NCI-H748 (cell line): ENCODE data around the gene DMD.
A peak's percentile ranks its signal among the peaks of the same experiment; 100 is the strongest.
"Not testable (repeated sequence)": the region's sequence is repeated elsewhere in the genome, so short reads cannot be mapped to it uniquely, and the experiment has no call there.

ENCODE experiments used
- DNase-seq: peaks from one replicate; lab custom pipeline; 2025; ENCODE audit not compliant: unreplicated experiment; lab: John Stamatoyannopoulos, UW

Gene DMD

GRCh38 chrX:32644476-32645245, 566.7 kb downstream of the DMD start:
- no peak for DNase-seq

- DNase-seq = no peak
Observed at GRCh38 chrX:32642283-32642682, 569.1 kb downstream of the DMD start.

- no peak for DNase-seq
Observed at GRCh38 chrX:32618154-32618553, 593.2 kb downstream of the DMD start.

- no peak for DNase-seq
Observed at GRCh38 chrX:32614707-32615106, 596.6 kb downstream of the DMD start.

GRCh38 chrX:32599156-32599555, 612.2 kb downstream of the DMD start:
- no peak for DNase-seq

- DNase-seq = no peak
Observed at GRCh38 chrX:32598707-32599106, 612.6 kb downstream of the DMD start.

- DNase-seq = no peak
Observed at GRCh38 chrX:32597777-32598176, 613.6 kb downstream of the DMD start.

- no peak for DNase-seq
Observed at GRCh38 chrX:32592786-32593185, 618.6 kb downstream of the DMD start.

GRCh38 chrX:32591589-32591988, 619.8 kb downstream of the DMD start:
- DNase-seq = no peak

- no peak for DNase-seq
Observed at GRCh38 chrX:32582729-32583128, 628.6 kb downstream of the DMD start.

GRCh38 chrX:32576885-32577284, 634.5 kb downstream of the DMD start:
- no peak for DNase-seq

GRCh38 chrX:32572644-32573043, 638.7 kb downstream of the DMD start:
- DNase-seq = no peak

GRCh38 chrX:32571579-32571978, 639.8 kb downstream of the DMD start:
- DNase-seq = no peak

GRCh38 chrX:32562261-32562660, 649.1 kb downstream of the DMD start:
- no peak for DNase-seq

GRCh38 chrX:32545101-32545500, 666.2 kb downstream of the DMD start:
- no peak for DNase-seq

GRCh38 chrX:32538554-32538953, 672.8 kb downstream of the DMD start:
- DNase-seq = no peak

GRCh38 chrX:32533848-32534247, 677.5 kb downstream of the DMD start:
- DNase-seq = no peak

- DNase-seq = no peak
Observed at GRCh38 chrX:32532262-32532661, 679.1 kb downstream of the DMD start.

GRCh38 chrX:32530802-32531403, 680.4 kb downstream of the DMD start:
- peak; percentile 35 for DNase-seq

GRCh38 chrX:32528451-32528850, 682.9 kb downstream of the DMD start:
- not testable (repeated sequence) for DNase-seq

GRCh38 chrX:32525234-32525633, 686.1 kb downstream of the DMD start:
- no peak for DNase-seq

- DNase-seq = peak; percentile 68
Observed at GRCh38 chrX:32524385-32524784, 687.0 kb downstream of the DMD start.

GRCh38 chrX:32520789-32521188, 690.6 kb downstream of the DMD start:
- no peak for DNase-seq
